ENCODE results near the gene SFT2D1.
A peak's percentile ranks its signal among the peaks of the same experiment; 100 is the strongest.
"Not testable (repeated sequence)": the region's sequence is repeated elsewhere in the genome, so short reads cannot be mapped to it uniquely, and the experiment has no call there.

SFT2D1 gene

GRCh38 chr6:166383802-166384363 is 41.5 kb upstream of the SFT2D1 start:
- peak overlapping the region; percentile 80 to 98 (median 90) for H3K4me3 ChIP-seq (ENCODE audit: control insufficient read depth in 1 of 7, extremely low read depth in 1 of 7, insufficient read depth in 4 of 7, low read depth in 2 of 7, low read length in 6 of 7)
- not testable (repeated sequence) for DNase-seq; H3K36me3 ChIP-seq (ENCODE audit: control insufficient read depth in 4 of 4, insufficient read depth in 4 of 4, low read length in 3 of 4); H3K27me3 ChIP-seq (replicated peaks in 2 of 5; ENCODE audit: control insufficient read depth in 4 of 5, insufficient read depth in 5 of 5, low read length in 4 of 5); H3K9me3 ChIP-seq (ENCODE audit: control extremely low read depth in 1 of 5, control insufficient read depth in 4 of 5, insufficient read depth in 2 of 5, low read depth in 1 of 5, low read length in 4 of 5)
- peaks cover 0 to 13% (median 12%) of the 10 kb centered on the region in 4 experiments for H3K4me1 ChIP-seq (ENCODE audit: control extremely low read depth in 1 of 4, control insufficient read depth in 4 of 4, insufficient read depth in 4 of 4, low read length in 3 of 4)
- WGBS (ENCODE audit: insufficient coverage), result 0% methylated on average over 9 of the region's 22 CpGs
- H3K27ac ChIP-seq (ENCODE audit: insufficient read depth in 1 of 2, low read depth in 1 of 2, low read length in 2 of 2, poor library complexity in 1 of 2, severe bottlenecking in 2 of 2), result peak overlapping the region in 1 of 2 experiments; percentile 80
- ChIA-PET POLR2A (interaction anchor here (1.5 kb wide), 1 partner anchor 41 kb away, joined by 5 read pairs; the partner anchor contains the start of gene SFT2D1), CTCF (interaction anchor here (0.7 to 1.7 kb wide), 3 partner anchors 14 to 17 kb away, joined by 3 to 4 read pairs (median 3); no protein-coding TSS in a partner anchor)

GRCh38 chr6:166382933-166383801 is 40.8 kb upstream of the SFT2D1 start, which contains the start of gene MPC1:
Gene MPC1, minus strand, starts transcription at chr6:166382940. Its CDS starts 64 bp downstream, at chr6:166382876.
- POLR2A ChIA-PET, result interaction anchor here (1.5 kb wide), 1 partner anchor 41 kb away, joined by 5 read pairs; the partner anchor contains the start of gene SFT2D1
- CTCF ChIA-PET, result interaction anchor here (0.7 to 1.2 kb wide), 2 partner anchors 15 to 17 kb away, joined by 3 read pairs; no protein-coding TSS in a partner anchor
- no peaks in the 10 kb centered on the region for H3K27me3 ChIP-seq (replicated peaks in 2 of 5; ENCODE audit: control insufficient read depth in 4 of 5, insufficient read depth in 5 of 5, low read length in 4 of 5)
- H3K27ac ChIP-seq (ENCODE audit: insufficient read depth in 1 of 2, low read depth in 1 of 2, low read length in 2 of 2, poor library complexity in 1 of 2, severe bottlenecking in 2 of 2), result peak within 1 kb of the TSS; percentile 46 to 80
- under 1% methylated on average over 76 of the region's 94 CpGs for WGBS (ENCODE audit: insufficient coverage)
- H3K4me1 ChIP-seq (ENCODE audit: control extremely low read depth in 1 of 4, control insufficient read depth in 4 of 4, insufficient read depth in 4 of 4, low read length in 3 of 4), result peaks cover 0 to 13% (median 12%) of the 10 kb centered on the region in 4 experiments
- no peaks in the 10 kb centered on the region for H3K36me3 ChIP-seq (ENCODE audit: control insufficient read depth in 4 of 4, insufficient read depth in 4 of 4, low read length in 3 of 4)
- H3K9me3 ChIP-seq (ENCODE audit: control extremely low read depth in 1 of 5, control insufficient read depth in 4 of 5, insufficient read depth in 2 of 5, low read depth in 1 of 5, low read length in 4 of 5), result no peaks in the 10 kb centered on the region
- DNase-seq, result peak; percentile 96 to 98 (median 98)
- peak within 1 kb of the TSS; percentile 80 to 98 (median 90) for H3K4me3 ChIP-seq (ENCODE audit: control insufficient read depth in 1 of 7, extremely low read depth in 1 of 7, insufficient read depth in 4 of 7, low read depth in 2 of 7, low read length in 6 of 7)

GRCh38 chr6:166382500-166382932 is 40.2 kb upstream of the SFT2D1 start:
- POLR2A ChIA-PET, result interaction anchor here (1.5 kb wide), 1 partner anchor 40 kb away, joined by 5 read pairs; the partner anchor contains the start of gene SFT2D1
- CTCF ChIA-PET, result no interaction called here
- WGBS (ENCODE audit: insufficient coverage), result under 1% methylated on average over 42 of the region's 46 CpGs

GRCh38 chr6:166381733-166382499 is 39.6 kb upstream of the SFT2D1 start:
- H3K4me1 ChIP-seq (ENCODE audit: control extremely low read depth in 1 of 4, control insufficient read depth in 4 of 4, insufficient read depth in 4 of 4, low read length in 3 of 4), result peaks cover 0 to 13% (median 12%) of the 10 kb centered on the region in 4 experiments
- H3K4me3 ChIP-seq (ENCODE audit: control insufficient read depth in 1 of 7, extremely low read depth in 1 of 7, insufficient read depth in 4 of 7, low read depth in 2 of 7, low read length in 6 of 7), result peak overlapping the region; percentile 80 to 98 (median 90)
- H3K36me3 ChIP-seq (ENCODE audit: control insufficient read depth in 4 of 4, insufficient read depth in 4 of 4, low read length in 3 of 4), result no peaks in the 10 kb centered on the region
- POLR2A ChIA-PET, result interaction anchor here (0.6 to 1.1 kb wide), 2 partner anchors 12 to 46 kb away, joined by 3 read pairs; no protein-coding TSS in a partner anchor
- WGBS (ENCODE audit: insufficient coverage), result 0% methylated on average over 43 of the region's 49 CpGs
- CTCF ChIA-PET, result interaction anchor here (0.7 to 5.4 kb wide), 25 partner anchors 9 to 146 kb away, joined by 3 to 40 read pairs (median 7); partner anchors contain the start of genes PRR18 and SFT2D1
- no peaks in the 10 kb centered on the region for H3K9me3 ChIP-seq (ENCODE audit: control extremely low read depth in 1 of 5, control insufficient read depth in 4 of 5, insufficient read depth in 2 of 5, low read depth in 1 of 5, low read length in 4 of 5)
- peak; percentile 50 to 81 (median 77) for DNase-seq
- H3K27ac ChIP-seq (ENCODE audit: insufficient read depth in 1 of 2, low read depth in 1 of 2, low read length in 2 of 2, poor library complexity in 1 of 2, severe bottlenecking in 2 of 2), result peak overlapping the region; percentile 46 to 80
- H3K27me3 ChIP-seq (replicated peaks in 2 of 5; ENCODE audit: control insufficient read depth in 4 of 5, insufficient read depth in 5 of 5, low read length in 4 of 5), result no peaks in the 10 kb centered on the region

More at GRCh38 chr6:166382500-166382932, 40.2 kb upstream of the SFT2D1 start:
- H3K27me3 ChIP-seq (replicated peaks in 2 of 5; ENCODE audit: control insufficient read depth in 4 of 5, insufficient read depth in 5 of 5, low read length in 4 of 5), result no peaks in the 10 kb centered on the region
- no peaks in the 10 kb centered on the region for H3K36me3 ChIP-seq (ENCODE audit: control insufficient read depth in 4 of 4, insufficient read depth in 4 of 4, low read length in 3 of 4)
- peaks cover 0 to 13% (median 12%) of the 10 kb centered on the region in 4 experiments for H3K4me1 ChIP-seq (ENCODE audit: control extremely low read depth in 1 of 4, control insufficient read depth in 4 of 4, insufficient read depth in 4 of 4, low read length in 3 of 4)
- DNase-seq, result no peak
- H3K4me3 ChIP-seq (ENCODE audit: control insufficient read depth in 1 of 7, extremely low read depth in 1 of 7, insufficient read depth in 4 of 7, low read depth in 2 of 7, low read length in 6 of 7), result peak overlapping the region; percentile 80 to 98 (median 90)
- H3K27ac ChIP-seq (ENCODE audit: insufficient read depth in 1 of 2, low read depth in 1 of 2, low read length in 2 of 2, poor library complexity in 1 of 2, severe bottlenecking in 2 of 2), result peak overlapping the region; percentile 46 to 80
- H3K9me3 ChIP-seq (ENCODE audit: control extremely low read depth in 1 of 5, control insufficient read depth in 4 of 5, insufficient read depth in 2 of 5, low read depth in 1 of 5, low read length in 4 of 5), result no peaks in the 10 kb centered on the region

- Histone ChIP-seq H3K4me3 (ENCODE audit: control insufficient read depth in 1 of 7, extremely low read depth in 1 of 7, insufficient read depth in 4 of 7, low read depth in 2 of 7, low read length in 6 of 7) (peak overlapping the region in 6 of 7 experiments; percentile 80 to 98 (median 89)), H3K9me3 (ENCODE audit: control extremely low read depth in 1 of 5, control insufficient read depth in 4 of 5, insufficient read depth in 2 of 5, low read depth in 1 of 5, low read length in 4 of 5) (no peaks in the 10 kb centered on the region), H3K27me3 (replicated peaks in 2 of 5; ENCODE audit: control insufficient read depth in 4 of 5, insufficient read depth in 5 of 5, low read length in 4 of 5) (no peaks in the 10 kb centered on the region), H3K27ac (ENCODE audit: insufficient read depth in 1 of 2, low read depth in 1 of 2, low read length in 2 of 2, poor library complexity in 1 of 2, severe bottlenecking in 2 of 2) (peak overlapping the region in 1 of 2 experiments; percentile 80), H3K36me3 (ENCODE audit: control insufficient read depth in 4 of 4, insufficient read depth in 4 of 4, low read length in 3 of 4) (no peaks in the 10 kb centered on the region), H3K4me1 (ENCODE audit: control extremely low read depth in 1 of 4, control insufficient read depth in 4 of 4, insufficient read depth in 4 of 4, low read length in 3 of 4) (peaks cover 0 to 13% (median 12%) of the 10 kb centered on the region in 4 experiments)
- ChIA-PET POLR2A (interaction anchor here (0.6 to 1.1 kb wide), 2 partner anchors 12 to 45 kb away, joined by 3 read pairs; no protein-coding TSS in a partner anchor), CTCF (interaction anchor here (0.7 to 5.4 kb wide), 25 partner anchors 8 to 146 kb away, joined by 3 to 40 read pairs (median 7); partner anchors contain the start of genes PRR18 and SFT2D1)
- no peak for DNase-seq
- 0% methylated on average over 2 of the region's 6 CpGs for WGBS (ENCODE audit: insufficient coverage)
Observed at GRCh38 chr6:166381381-166381732, 39.0 kb upstream of the SFT2D1 start.

- WGBS (ENCODE audit: insufficient coverage), result 83% methylated on average over 2 of the region's 4 CpGs
- no peak for DNase-seq
- POLR2A ChIA-PET, result interaction anchor here (0.9 kb wide), 1 partner anchor 37 kb away, joined by 3 read pairs; no protein-coding TSS in a partner anchor
Observed at GRCh38 chr6:166379800-166380199, 37.5 kb upstream of the SFT2D1 start.

More at GRCh38 chr6:166379800-166380199, 37.5 kb upstream of the SFT2D1 start:
- H3K27me3 ChIP-seq (replicated peaks in 2 of 5; ENCODE audit: control insufficient read depth in 4 of 5, insufficient read depth in 5 of 5, low read length in 4 of 5), result no peaks in the 10 kb centered on the region
- H3K27ac ChIP-seq (ENCODE audit: insufficient read depth in 1 of 2, low read depth in 1 of 2, low read length in 2 of 2, poor library complexity in 1 of 2, severe bottlenecking in 2 of 2), result no peak overlapping the region
- no peaks in the 10 kb centered on the region for H3K36me3 ChIP-seq (ENCODE audit: control insufficient read depth in 4 of 4, insufficient read depth in 4 of 4, low read length in 3 of 4)
- CTCF ChIA-PET, result interaction anchor here (0.9 to 5.4 kb wide), 13 partner anchors 8 to 124 kb away, joined by 3 to 40 read pairs (median 14); partner anchors contain the start of genes PRR18 and SFT2D1
- H3K9me3 ChIP-seq (ENCODE audit: control extremely low read depth in 1 of 5, control insufficient read depth in 4 of 5, insufficient read depth in 2 of 5, low read depth in 1 of 5, low read length in 4 of 5), result no peaks in the 10 kb centered on the region
- peaks cover 0 to 13% (median 12%) of the 10 kb centered on the region in 4 experiments for H3K4me1 ChIP-seq (ENCODE audit: control extremely low read depth in 1 of 4, control insufficient read depth in 4 of 4, insufficient read depth in 4 of 4, low read length in 3 of 4)
- H3K4me3 ChIP-seq (ENCODE audit: control insufficient read depth in 1 of 7, extremely low read depth in 1 of 7, insufficient read depth in 4 of 7, low read depth in 2 of 7, low read length in 6 of 7), result no peak overlapping the region

Data from common myeloid progenitor, CD34-positive (primary cell).